A673 (cell line): ENCODE results near the gene MAT2B. TPM values are rescaled to one million over a fixed set of nuclear protein-coding genes. Genes with fewer than 3 reads are reported as not detected.

Experiments used
- BruUV-seq: library from RNA; stranded (reverse); fragments of 400-500 nt; replicated peaks from 2 replicates; lab custom pipeline; 2021; lab: Mats Ljungman, UMichigan
- CTCF ChIA-PET: fragments of 300-600 bp; sonication (Branson Sonifier 250); formaldehyde crosslinking; loops from one replicate; lab custom pipeline; 2022; ENCODE audit warnings: antibody characterized with exemption; lab: Charles Lee
- POLR2A ChIA-PET: fragments of 300-600 bp; sonication (Branson Sonifier 250); formaldehyde crosslinking; loops from one replicate; lab custom pipeline; 2022; ENCODE audit warnings: antibody characterized with exemption; ENCODE audit not compliant: low non-redundant PET; lab: Charles Lee
- DNase-seq: peaks from one replicate; pipeline ENCODE4 v3.0.0-alpha.2; 2015; ENCODE audit warnings: low spot score
- H3K27ac ChIP-seq: fragments of 200-600 bp; sonication (generic); 2 replicates; pipeline ENCODE4 v1.5.1; 2016; ENCODE audit warnings: mixed run types, low read depth, mild to moderate bottlenecking, mixed read lengths, antibody characterized with exemption, low read length; ENCODE audit not compliant: poor library complexity, severe bottlenecking
- H3K27me3 ChIP-seq: fragments of 200-600 bp; sonication (generic); replicated peaks from 2 replicates; pipeline ENCODE4 v1.6.1; 2017; ENCODE audit warnings: mixed run types, low read depth, mild to moderate bottlenecking, mixed read lengths, antibody characterized with exemption, low read length; ENCODE audit not compliant: insufficient read depth, poor library complexity
- H3K36me3 ChIP-seq: fragments of 200-600 bp; sonication (generic); 2 replicates; pipeline ENCODE4 v1.6.1; 2016; ENCODE audit warnings: mixed run types, mild to moderate bottlenecking, mixed read lengths, antibody characterized with exemption, low read length; ENCODE audit not compliant: insufficient read depth, poor library complexity, severe bottlenecking
- H3K4me1 ChIP-seq: fragments of 200-600 bp; sonication (generic); 2 replicates; pipeline ENCODE4 v1.6.1; 2017; ENCODE audit warnings: mixed run types, mild to moderate bottlenecking, mixed read lengths, antibody characterized with exemption, low read length; ENCODE audit not compliant: insufficient read depth, poor library complexity, severe bottlenecking
- H3K4me3 ChIP-seq: fragments of 200-600 bp; sonication (generic); 2 replicates; pipeline ENCODE4 v1.5.1; 2016; ENCODE audit warnings: low read depth, mixed run types, mild to moderate bottlenecking, mixed read lengths, low read length; ENCODE audit not compliant: poor library complexity, severe bottlenecking
- H3K9me3 ChIP-seq: fragments of 200-600 bp; sonication (generic); 2 replicates; pipeline ENCODE4 v1.6.1; 2016; ENCODE audit warnings: mixed run types, low read depth, mild to moderate bottlenecking, mixed read lengths, antibody characterized with exemption, low read length; ENCODE audit not compliant: poor library complexity, severe bottlenecking
- EZH2 ChIP-seq: fragments of 200-600 bp; sonication (generic); IDR thresholded peaks from 2 replicates; pipeline ENCODE4 v1.6.1; 2017; ENCODE audit warnings: borderline replicate concordance, low read depth, mild to moderate bottlenecking, mixed read lengths, antibody characterized with exemption, low read length; ENCODE audit not compliant: poor library complexity, severe bottlenecking
- intact Hi-C: fragments of 100-400 bp; cut with micrococcal nuclease; formaldehyde crosslinking; loops from one replicate; pipeline ENCODE4 v1.10.0; 2022; ENCODE audit not compliant: unreplicated experiment
- total RNA-seq: library from RNA; stranded (reverse); gene quantifications from 2 replicates; pipeline ENCODE4 v1.2.3, GENCODE V29; 2021
- TF ChIP-seq, protein P1 (sequence below): fragments of 300-800, 200-600 bp; sonication (generic); conservative IDR thresholded peaks from 2 replicates; pipeline ENCODE4 v1.5.1; 2017; ENCODE audit warnings: low read depth, mild to moderate bottlenecking, antibody characterized with exemption, low read length, moderate library complexity, mixed read lengths

MAT2B gene
- total RNA-seq, 1 experiment from 2014 or later, result 49.9 TPM

GRCh38 chr5:163551156-163551555 lies 45.7 kb downstream of the MAT2B start:
- Histone ChIP-seq H3K27ac (no peak overlapping the region), H3K4me1 (no peaks in the 10 kb centered on the region), H3K36me3 (no peaks in the 10 kb centered on the region), H3K27me3 (peaks cover 35% of the 10 kb centered on the region), H3K9me3 (no peaks in the 10 kb centered on the region), H3K4me3 (no peak overlapping the region)
- intact Hi-C loops, result no loop called here
- CTCF ChIA-PET, result no interaction called here
- POLR2A ChIA-PET, result no interaction called here
- TF ChIP-seq EZH2, result no peak
- TF ChIP-seq, protein P1, sequence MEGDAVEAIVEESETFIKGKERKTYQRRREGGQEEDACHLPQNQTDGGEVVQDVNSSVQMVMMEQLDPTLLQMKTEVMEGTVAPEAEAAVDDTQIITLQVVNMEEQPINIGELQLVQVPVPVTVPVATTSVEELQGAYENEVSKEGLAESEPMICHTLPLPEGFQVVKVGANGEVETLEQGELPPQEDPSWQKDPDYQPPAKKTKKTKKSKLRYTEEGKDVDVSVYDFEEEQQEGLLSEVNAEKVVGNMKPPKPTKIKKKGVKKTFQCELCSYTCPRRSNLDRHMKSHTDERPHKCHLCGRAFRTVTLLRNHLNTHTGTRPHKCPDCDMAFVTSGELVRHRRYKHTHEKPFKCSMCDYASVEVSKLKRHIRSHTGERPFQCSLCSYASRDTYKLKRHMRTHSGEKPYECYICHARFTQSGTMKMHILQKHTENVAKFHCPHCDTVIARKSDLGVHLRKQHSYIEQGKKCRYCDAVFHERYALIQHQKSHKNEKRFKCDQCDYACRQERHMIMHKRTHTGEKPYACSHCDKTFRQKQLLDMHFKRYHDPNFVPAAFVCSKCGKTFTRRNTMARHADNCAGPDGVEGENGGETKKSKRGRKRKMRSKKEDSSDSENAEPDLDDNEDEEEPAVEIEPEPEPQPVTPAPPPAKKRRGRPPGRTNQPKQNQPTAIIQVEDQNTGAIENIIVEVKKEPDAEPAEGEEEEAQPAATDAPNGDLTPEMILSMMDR, result no peak
- BruUV-seq, result no TSS peak
- DNase-seq, result no peak

DNA sequence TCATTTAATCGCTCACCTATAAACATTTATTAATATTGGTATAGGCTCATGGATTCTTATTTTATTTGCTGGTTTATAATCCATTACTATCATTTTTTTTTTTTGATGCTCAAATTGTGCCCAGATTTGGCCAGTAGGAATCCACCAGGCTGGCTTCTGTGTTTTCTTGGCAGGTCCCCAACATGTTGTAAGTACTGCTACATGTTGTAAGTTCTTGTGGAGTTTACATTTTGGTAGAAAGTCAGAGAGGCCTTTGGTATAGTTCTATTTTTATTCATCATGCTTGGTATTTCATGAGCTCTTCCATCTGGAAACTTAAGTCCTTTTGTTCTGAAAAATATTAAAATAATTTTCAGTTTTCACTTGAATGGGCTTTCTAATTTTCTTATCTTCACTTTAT lies 47.1 kb downstream of the MAT2B start:
- H3K27me3 ChIP-seq, result peaks cover 35% of the 10 kb centered on the region
- ChIA-PET POLR2A (no interaction called here), CTCF (no interaction called here)
- no peaks in the 10 kb centered on the region for H3K4me1 ChIP-seq
- intact Hi-C loops, result no loop called here
- no peaks in the 10 kb centered on the region for H3K9me3 ChIP-seq
- no TSS peak for BruUV-seq
- H3K4me3 ChIP-seq, result no peak overlapping the region
- TF ChIP-seq EZH2, result no peak
- TF ChIP-seq, protein P1, result no peak
- no peak overlapping the region for H3K27ac ChIP-seq
- no peaks in the 10 kb centered on the region for H3K36me3 ChIP-seq
- DNase-seq, result no peak

GRCh38 chr5:163561339-163561738 lies 55.9 kb downstream of the MAT2B start:
- intact Hi-C loops, result loop anchor here (10.0 kb wide), 1 partner anchor 243 kb away; no protein-coding TSS in a partner anchor
- no peak for TF ChIP-seq EZH2
- TF ChIP-seq, protein P1, result no peak
- no TSS peak for BruUV-seq
- H3K9me3 ChIP-seq, result no peaks in the 10 kb centered on the region
- POLR2A ChIA-PET, result no interaction called here
- H3K36me3 ChIP-seq, result no peaks in the 10 kb centered on the region
- peaks cover 32% of the 10 kb centered on the region for H3K27me3 ChIP-seq
- no peak for DNase-seq
- H3K4me1 ChIP-seq, result peaks cover 8% of the 10 kb centered on the region
- H3K4me3 ChIP-seq, result no peak overlapping the region
- CTCF ChIA-PET, result no interaction called here
- no peak overlapping the region for H3K27ac ChIP-seq
